IMR-90 (cell line): ENCODE data around the gene CYTH4.

Experiments
- BHLHE40 ChIP-seq: fragments of 150-350 bp; IDR thresholded peaks from 2 replicates; pipeline ENCODE4 v1.6.1; 2016; ENCODE audit warnings: mild to moderate bottlenecking, low read depth, low read length
- CEBPB ChIP-seq: IDR thresholded peaks from 2 replicates; pipeline ENCODE4 v1.6.1; 2012; ENCODE audit warnings: low read depth, low read length, improper control_type of control experiment
- CHD1 ChIP-seq: IDR thresholded peaks from 2 replicates; pipeline ENCODE4 v1.6.1; 2012; ENCODE audit warnings: low read depth, low read length, improper control_type of control experiment
- CTCF ChIP-seq: conservative IDR thresholded peaks from 2 replicates; pipeline ENCODE4 v1.5.1; 2012; ENCODE audit warnings: mild to moderate bottlenecking, low read depth, low read length, improper control_type of control experiment
- MAZ ChIP-seq: IDR thresholded peaks from 2 replicates; pipeline ENCODE4 v1.6.1; 2012; ENCODE audit warnings: low read depth, mild to moderate bottlenecking, low read length, improper control_type of control experiment, moderate library complexity, borderline replicate concordance
- NFE2L2 ChIP-seq: fragments of 150-350 bp; IDR thresholded peaks from 2 replicates; pipeline ENCODE4 v1.6.1; 2016; ENCODE audit warnings: low read depth, mild to moderate bottlenecking, low read length
- POLR2A ChIP-seq: IDR thresholded peaks from 2 replicates; pipeline ENCODE4 v1.6.1; 2012; ENCODE audit warnings: mild to moderate bottlenecking, low read depth, low read length
- RAD21 ChIP-seq: IDR thresholded peaks from 2 replicates; pipeline ENCODE4 v1.6.1; 2012; ENCODE audit warnings: low read length, improper control_type of control experiment
- TF ChIP-seq, protein P1 (sequence below): fragments of 150-350 bp; IDR thresholded peaks from 2 replicates; pipeline ENCODE4 v1.6.1; 2016; ENCODE audit warnings: low read depth, mild to moderate bottlenecking, low read length, moderate library complexity, borderline replicate concordance
- TF ChIP-seq, protein P2 (sequence below): fragments of 150-350 bp; IDR thresholded peaks from 2 replicates; pipeline ENCODE4 v1.6.1; 2017; ENCODE audit warnings: mild to moderate bottlenecking, antibody characterized with exemption, low read length, low read depth

- no peak for TF ChIP-seq CEBPB
- no peak for TF ChIP-seq CTCF
- no peak for TF ChIP-seq POLR2A
- no peak for TF ChIP-seq MAZ
- no peak for TF ChIP-seq BHLHE40
- TF ChIP-seq, protein P1, sequence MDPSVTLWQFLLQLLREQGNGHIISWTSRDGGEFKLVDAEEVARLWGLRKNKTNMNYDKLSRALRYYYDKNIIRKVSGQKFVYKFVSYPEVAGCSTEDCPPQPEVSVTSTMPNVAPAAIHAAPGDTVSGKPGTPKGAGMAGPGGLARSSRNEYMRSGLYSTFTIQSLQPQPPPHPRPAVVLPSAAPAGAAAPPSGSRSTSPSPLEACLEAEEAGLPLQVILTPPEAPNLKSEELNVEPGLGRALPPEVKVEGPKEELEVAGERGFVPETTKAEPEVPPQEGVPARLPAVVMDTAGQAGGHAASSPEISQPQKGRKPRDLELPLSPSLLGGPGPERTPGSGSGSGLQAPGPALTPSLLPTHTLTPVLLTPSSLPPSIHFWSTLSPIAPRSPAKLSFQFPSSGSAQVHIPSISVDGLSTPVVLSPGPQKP: no peak
- no peak for TF ChIP-seq NFE2L2
- TF ChIP-seq, protein P2, sequence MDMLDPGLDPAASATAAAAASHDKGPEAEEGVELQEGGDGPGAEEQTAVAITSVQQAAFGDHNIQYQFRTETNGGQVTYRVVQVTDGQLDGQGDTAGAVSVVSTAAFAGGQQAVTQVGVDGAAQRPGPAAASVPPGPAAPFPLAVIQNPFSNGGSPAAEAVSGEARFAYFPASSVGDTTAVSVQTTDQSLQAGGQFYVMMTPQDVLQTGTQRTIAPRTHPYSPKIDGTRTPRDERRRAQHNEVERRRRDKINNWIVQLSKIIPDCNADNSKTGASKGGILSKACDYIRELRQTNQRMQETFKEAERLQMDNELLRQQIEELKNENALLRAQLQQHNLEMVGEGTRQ: no peak
- TF ChIP-seq CHD1: no peak
- TF ChIP-seq RAD21: no peak
Observed at GRCh38 chr22:37254867-37255233, 27.5 kb upstream of the CYTH4 start.
